ENCODE data around the gene INSR. TPM values are rescaled to one million over a fixed set of nuclear protein-coding genes. Genes with fewer than 3 reads are reported as not detected.
"Not testable (repeated sequence)": the region's sequence is repeated elsewhere in the genome, so short reads cannot be mapped to it uniquely, and the experiment has no call there.

Gene INSR
- total RNA-seq, 1 experiment from 2014 or later = 22.6 TPM

DNA sequence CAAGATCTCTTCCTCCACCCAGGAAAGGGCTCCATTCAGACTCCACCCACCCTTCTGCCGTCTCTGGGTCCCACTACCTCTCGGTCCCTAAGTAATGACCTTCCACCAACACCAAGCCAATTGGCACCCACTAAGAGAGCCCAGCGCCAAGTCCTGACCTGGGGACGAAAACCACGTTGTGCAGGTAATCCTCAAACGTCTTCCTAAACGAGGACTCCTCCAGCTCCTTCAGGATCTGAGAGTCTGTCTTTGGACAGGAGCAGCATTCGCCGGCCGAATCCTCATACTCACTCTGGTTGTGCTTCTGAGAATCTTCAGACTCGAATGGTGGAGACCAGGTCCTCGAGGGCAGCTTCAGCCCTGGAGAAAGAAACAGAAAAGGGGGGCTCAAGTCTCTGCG is 141.6 kb downstream of the INSR start:
- DNase-seq = peak; percentile 24 to 53
- Mint-ChIP-seq H3K27ac (ENCODE audit: unreplicated experiment) (peak overlapping the region; percentile 62), H3K4me3 (ENCODE audit: unreplicated experiment) (no peak overlapping the region), H3K9me3 (ENCODE audit: unreplicated experiment) (peaks cover 8% of the 10 kb centered on the region), H3K4me1 (ENCODE audit: low read depth, unreplicated experiment) (peaks cover 7% of the 10 kb centered on the region), H3K27me3 (ENCODE audit: insufficient read depth, unreplicated experiment) (no peaks in the 10 kb centered on the region), H3K36me3 (ENCODE audit: insufficient read depth, unreplicated experiment) (peaks cover 30% of the 10 kb centered on the region)
- Histone ChIP-seq H3K36me3 (ENCODE audit: control insufficient read depth, insufficient read depth, low read length) (no peaks in the 10 kb centered on the region), H3K4me3 (ENCODE audit: low read depth, low read length) (no peak overlapping the region), H3K4me1 (no peaks in the 10 kb centered on the region), H3K27me3 (replicated peaks; ENCODE audit: control insufficient read depth, insufficient read depth, low read length) (no peaks in the 10 kb centered on the region), H3K9me3 (no peaks in the 10 kb centered on the region)
- POLR2A ChIA-PET = no interaction called here
- CTCF ChIA-PET = interaction anchor here (0.6 to 0.9 kb wide), 2 partner anchors 68 to 189 kb away, joined by 3 read pairs; no protein-coding TSS in a partner anchor
- no TSS peak for BruUV-seq (replicated peaks)
- TF ChIP-seq, protein P1, sequence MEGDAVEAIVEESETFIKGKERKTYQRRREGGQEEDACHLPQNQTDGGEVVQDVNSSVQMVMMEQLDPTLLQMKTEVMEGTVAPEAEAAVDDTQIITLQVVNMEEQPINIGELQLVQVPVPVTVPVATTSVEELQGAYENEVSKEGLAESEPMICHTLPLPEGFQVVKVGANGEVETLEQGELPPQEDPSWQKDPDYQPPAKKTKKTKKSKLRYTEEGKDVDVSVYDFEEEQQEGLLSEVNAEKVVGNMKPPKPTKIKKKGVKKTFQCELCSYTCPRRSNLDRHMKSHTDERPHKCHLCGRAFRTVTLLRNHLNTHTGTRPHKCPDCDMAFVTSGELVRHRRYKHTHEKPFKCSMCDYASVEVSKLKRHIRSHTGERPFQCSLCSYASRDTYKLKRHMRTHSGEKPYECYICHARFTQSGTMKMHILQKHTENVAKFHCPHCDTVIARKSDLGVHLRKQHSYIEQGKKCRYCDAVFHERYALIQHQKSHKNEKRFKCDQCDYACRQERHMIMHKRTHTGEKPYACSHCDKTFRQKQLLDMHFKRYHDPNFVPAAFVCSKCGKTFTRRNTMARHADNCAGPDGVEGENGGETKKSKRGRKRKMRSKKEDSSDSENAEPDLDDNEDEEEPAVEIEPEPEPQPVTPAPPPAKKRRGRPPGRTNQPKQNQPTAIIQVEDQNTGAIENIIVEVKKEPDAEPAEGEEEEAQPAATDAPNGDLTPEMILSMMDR (IDR thresholded peaks at IDR 0.05; ENCODE audit: insufficient read depth in 1 of 2, low read depth in 1 of 2, low read length in 1 of 2, severe bottlenecking in 1 of 2, unreplicated experiment in 1 of 2) = no peak
- intact Hi-C loops (cut with micrococcal nuclease; ENCODE audit: unreplicated experiment) = no loop called here

DNA sequence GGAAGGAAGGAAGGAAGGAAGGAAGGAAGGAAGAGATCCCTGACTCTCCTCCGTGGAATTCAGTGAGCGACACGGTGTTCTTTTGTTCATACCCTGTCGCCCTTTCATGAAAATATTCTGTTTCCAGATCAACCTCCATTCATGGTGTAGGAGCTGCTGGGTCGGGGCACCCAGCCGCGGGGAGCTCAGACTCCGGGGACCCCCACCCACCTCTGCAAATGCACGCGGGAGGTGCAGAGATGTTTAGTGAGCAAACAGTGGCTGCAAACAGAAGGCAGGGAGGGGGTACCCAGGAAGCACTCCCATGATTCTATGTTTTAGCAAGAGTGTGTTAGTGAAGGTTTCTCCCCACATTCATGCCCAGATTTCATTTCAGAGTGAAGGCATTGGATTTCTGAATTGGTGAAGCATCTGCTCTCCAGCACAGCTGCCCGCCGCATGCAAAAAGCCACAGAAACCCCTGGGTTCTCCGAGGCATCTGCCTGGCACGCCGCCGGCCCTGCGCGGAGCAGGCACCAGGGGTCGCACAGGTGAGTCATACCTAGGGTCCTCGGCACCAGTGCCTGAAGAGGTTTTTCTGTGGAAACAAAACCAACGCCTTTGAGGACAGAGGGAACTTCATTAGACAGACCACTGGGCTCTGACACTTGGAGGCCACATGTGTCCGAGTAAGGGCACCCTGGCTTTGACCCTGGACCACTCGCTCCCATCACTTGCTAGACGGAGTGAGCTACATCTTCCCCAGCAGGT is 144.1 kb downstream of the INSR start:
- intact Hi-C loops (cut with micrococcal nuclease; ENCODE audit: unreplicated experiment) = loop anchor here (1.0 to 2.0 kb wide), 3 partner anchors 47 to 191 kb away; no protein-coding TSS in a partner anchor
- Mint-ChIP-seq H3K36me3 (ENCODE audit: insufficient read depth, unreplicated experiment) (peaks cover 26% of the 10 kb centered on the region), H3K4me3 (ENCODE audit: unreplicated experiment) (no peak overlapping the region), H3K27ac (ENCODE audit: unreplicated experiment) (no peak overlapping the region), H3K27me3 (ENCODE audit: insufficient read depth, unreplicated experiment) (no peaks in the 10 kb centered on the region), H3K9me3 (ENCODE audit: unreplicated experiment) (peaks cover 8% of the 10 kb centered on the region), H3K4me1 (ENCODE audit: low read depth, unreplicated experiment) (peaks cover 7% of the 10 kb centered on the region)
- Histone ChIP-seq H3K27me3 (replicated peaks; ENCODE audit: control insufficient read depth, insufficient read depth, low read length) (no peaks in the 10 kb centered on the region), H3K4me3 (ENCODE audit: low read depth, low read length) (no peak overlapping the region), H3K9me3 (peaks cover 5% of the 10 kb centered on the region; the same call in 1 of the 2 replicates), H3K4me1 (no peaks in the 10 kb centered on the region), H3K36me3 (ENCODE audit: control insufficient read depth, insufficient read depth, low read length) (no peaks in the 10 kb centered on the region)
- DNase-seq = no peak
- ChIA-PET POLR2A (no interaction called here), CTCF (no interaction called here)
- BruUV-seq (replicated peaks) = no TSS peak
- TF ChIP-seq, protein P1 (IDR thresholded peaks at IDR 0.05; ENCODE audit: insufficient read depth in 1 of 2, low read depth in 1 of 2, low read length in 1 of 2, severe bottlenecking in 1 of 2, unreplicated experiment in 1 of 2) = no peak

DNA sequence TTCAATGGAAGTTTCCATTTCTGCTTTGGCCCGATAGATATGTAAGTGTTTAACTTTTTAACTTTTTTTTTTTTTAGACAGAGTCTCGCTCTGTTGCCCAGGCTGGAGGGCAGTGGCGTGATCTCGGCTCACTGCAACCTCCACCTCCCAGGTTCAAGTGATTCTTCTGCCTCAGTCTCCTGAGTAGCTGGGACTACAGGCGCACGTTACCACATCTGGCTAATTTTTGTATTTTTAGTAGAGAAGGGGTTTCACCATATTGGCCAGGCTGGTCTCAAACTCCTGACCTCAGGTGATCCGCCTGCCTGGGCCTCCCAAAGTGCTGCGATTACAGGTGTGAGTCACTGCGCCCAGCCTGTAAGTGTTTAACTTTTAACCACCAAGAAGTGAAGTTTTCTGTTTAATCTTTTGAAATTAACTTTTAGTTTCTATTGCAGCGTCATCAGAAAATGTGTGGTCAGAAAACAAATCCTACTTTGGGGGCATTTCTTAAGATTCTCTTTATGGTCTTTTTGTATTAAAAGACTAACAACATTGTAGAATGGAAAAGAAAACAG is 147.0 kb downstream of the INSR start:
- H3K9me3 ChIP-seq; DNase-seq; H3K36me3 ChIP-seq (ENCODE audit: control insufficient read depth, insufficient read depth, low read length); H3K4me1 Mint-ChIP-seq (ENCODE audit: low read depth, unreplicated experiment); H3K4me3 ChIP-seq (ENCODE audit: low read depth, low read length); H3K27ac Mint-ChIP-seq (ENCODE audit: unreplicated experiment); H3K9me3 Mint-ChIP-seq (ENCODE audit: unreplicated experiment); POLR2A ChIA-PET; intact Hi-C loops (cut with micrococcal nuclease; ENCODE audit: unreplicated experiment); BruUV-seq (replicated peaks); H3K27me3 Mint-ChIP-seq (ENCODE audit: insufficient read depth, unreplicated experiment); H3K27me3 ChIP-seq (replicated peaks; ENCODE audit: control insufficient read depth, insufficient read depth, low read length); H3K4me3 Mint-ChIP-seq (ENCODE audit: unreplicated experiment); H3K4me1 ChIP-seq: not testable (repeated sequence)
- CTCF ChIA-PET = interaction anchor here (0.7 kb wide), 1 partner anchor 449 kb away, joined by 3 read pairs; no protein-coding TSS in a partner anchor
- H3K36me3 Mint-ChIP-seq (ENCODE audit: insufficient read depth, unreplicated experiment) = peaks cover 21% of the 10 kb centered on the region

DNA sequence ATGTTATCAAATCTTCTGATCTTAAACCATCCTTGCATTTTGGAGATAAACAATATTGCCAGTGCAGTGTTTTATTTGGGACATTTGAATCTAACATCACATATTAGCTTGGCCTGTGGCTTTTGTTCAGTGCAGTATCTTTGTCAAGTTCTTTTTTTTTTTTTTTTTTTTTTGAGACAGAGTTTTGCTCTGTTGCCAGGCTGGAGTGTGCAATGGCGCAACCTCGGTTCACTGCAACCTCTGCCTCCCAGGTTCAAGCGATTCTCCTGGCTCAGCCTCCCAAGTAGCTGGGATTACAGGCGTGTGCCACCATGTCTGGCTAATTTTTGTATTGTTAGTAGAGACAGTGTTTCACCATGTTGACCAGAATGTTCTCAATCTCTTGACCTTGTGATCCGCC is 148.1 kb downstream of the INSR start:
- H3K36me3 Mint-ChIP-seq (ENCODE audit: insufficient read depth, unreplicated experiment) = peaks cover 17% of the 10 kb centered on the region
- CTCF ChIA-PET = interaction anchor here (0.6 kb wide), 1 partner anchor 44 kb away, joined by 3 read pairs; no protein-coding TSS in a partner anchor
- H3K27ac Mint-ChIP-seq (ENCODE audit: unreplicated experiment); H3K4me1 ChIP-seq; H3K27me3 Mint-ChIP-seq (ENCODE audit: insufficient read depth, unreplicated experiment); H3K9me3 ChIP-seq; H3K27me3 ChIP-seq (replicated peaks; ENCODE audit: control insufficient read depth, insufficient read depth, low read length); intact Hi-C loops (cut with micrococcal nuclease; ENCODE audit: unreplicated experiment); H3K4me3 ChIP-seq (ENCODE audit: low read depth, low read length); DNase-seq; H3K4me1 Mint-ChIP-seq (ENCODE audit: low read depth, unreplicated experiment); H3K36me3 ChIP-seq (ENCODE audit: control insufficient read depth, insufficient read depth, low read length); BruUV-seq (replicated peaks); H3K4me3 Mint-ChIP-seq (ENCODE audit: unreplicated experiment); POLR2A ChIA-PET; H3K9me3 Mint-ChIP-seq (ENCODE audit: unreplicated experiment): not testable (repeated sequence)

Data from Caco-2 (cell line).